ENCODE measurements around the gene TRDMT1.

TRDMT1 gene

GRCh38 chr10:17171141-17171641, 30.3 kb downstream of the TRDMT1 start:
- no peak overlapping the region for H3K4me3 ChIP-seq (ENCODE audit: low read depth, low read length)
- DNase-seq (ENCODE audit: low read depth), result no peak
- TF ChIP-seq, protein P1, sequence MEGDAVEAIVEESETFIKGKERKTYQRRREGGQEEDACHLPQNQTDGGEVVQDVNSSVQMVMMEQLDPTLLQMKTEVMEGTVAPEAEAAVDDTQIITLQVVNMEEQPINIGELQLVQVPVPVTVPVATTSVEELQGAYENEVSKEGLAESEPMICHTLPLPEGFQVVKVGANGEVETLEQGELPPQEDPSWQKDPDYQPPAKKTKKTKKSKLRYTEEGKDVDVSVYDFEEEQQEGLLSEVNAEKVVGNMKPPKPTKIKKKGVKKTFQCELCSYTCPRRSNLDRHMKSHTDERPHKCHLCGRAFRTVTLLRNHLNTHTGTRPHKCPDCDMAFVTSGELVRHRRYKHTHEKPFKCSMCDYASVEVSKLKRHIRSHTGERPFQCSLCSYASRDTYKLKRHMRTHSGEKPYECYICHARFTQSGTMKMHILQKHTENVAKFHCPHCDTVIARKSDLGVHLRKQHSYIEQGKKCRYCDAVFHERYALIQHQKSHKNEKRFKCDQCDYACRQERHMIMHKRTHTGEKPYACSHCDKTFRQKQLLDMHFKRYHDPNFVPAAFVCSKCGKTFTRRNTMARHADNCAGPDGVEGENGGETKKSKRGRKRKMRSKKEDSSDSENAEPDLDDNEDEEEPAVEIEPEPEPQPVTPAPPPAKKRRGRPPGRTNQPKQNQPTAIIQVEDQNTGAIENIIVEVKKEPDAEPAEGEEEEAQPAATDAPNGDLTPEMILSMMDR (IDR thresholded peaks at IDR 0.05; ENCODE audit: low read depth, low read length, missing control alignments), result no peak

DNA sequence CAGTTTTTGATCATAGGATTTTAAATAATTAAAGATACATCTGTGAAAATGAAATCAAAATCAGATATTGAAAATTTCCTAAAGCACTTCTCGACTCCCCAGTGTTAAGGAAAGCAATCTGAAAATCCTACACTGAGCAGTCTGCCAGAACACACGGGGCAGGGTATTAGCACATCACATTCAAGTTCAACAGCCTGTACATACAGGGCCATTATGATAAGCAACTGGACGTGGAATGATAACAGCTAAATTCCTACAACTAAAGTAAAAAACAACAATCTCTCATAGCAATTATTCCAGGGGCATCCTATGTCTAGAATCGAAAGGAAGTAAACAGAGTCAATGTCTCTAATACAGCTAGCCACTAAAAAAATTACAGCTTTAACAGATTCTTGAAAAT, 31.7 kb downstream of the TRDMT1 start:
- TF ChIP-seq, protein P1 (IDR thresholded peaks at IDR 0.05; ENCODE audit: low read depth, low read length, missing control alignments), result no peak
- no peak for DNase-seq (ENCODE audit: low read depth)
- H3K4me3 ChIP-seq (ENCODE audit: low read depth, low read length), result no peak overlapping the region

DNA sequence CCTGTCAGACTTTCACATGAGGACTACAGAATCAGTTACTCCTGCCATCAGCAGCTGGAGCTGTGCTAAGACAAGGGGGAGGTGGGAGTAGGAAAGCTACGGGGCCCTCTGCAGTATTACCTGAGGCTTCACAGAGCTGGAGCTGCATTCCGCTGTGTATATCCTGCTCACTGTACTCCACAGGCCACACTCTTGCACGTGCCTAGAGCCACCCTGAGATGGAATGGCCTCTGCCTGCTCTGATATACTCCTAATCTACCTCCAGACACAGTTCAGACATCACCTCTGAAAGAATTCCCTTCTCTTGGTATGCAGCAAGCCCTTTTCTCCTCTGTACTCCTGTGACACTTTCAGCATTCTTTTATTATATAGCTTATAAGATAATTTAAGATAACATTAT, 34.8 kb downstream of the TRDMT1 start:
- TF ChIP-seq, protein P1 (IDR thresholded peaks at IDR 0.05; ENCODE audit: low read depth, low read length, missing control alignments), result no peak
- no peak overlapping the region for H3K4me3 ChIP-seq (ENCODE audit: low read depth, low read length)
- DNase-seq (ENCODE audit: low read depth), result no peak

DNA sequence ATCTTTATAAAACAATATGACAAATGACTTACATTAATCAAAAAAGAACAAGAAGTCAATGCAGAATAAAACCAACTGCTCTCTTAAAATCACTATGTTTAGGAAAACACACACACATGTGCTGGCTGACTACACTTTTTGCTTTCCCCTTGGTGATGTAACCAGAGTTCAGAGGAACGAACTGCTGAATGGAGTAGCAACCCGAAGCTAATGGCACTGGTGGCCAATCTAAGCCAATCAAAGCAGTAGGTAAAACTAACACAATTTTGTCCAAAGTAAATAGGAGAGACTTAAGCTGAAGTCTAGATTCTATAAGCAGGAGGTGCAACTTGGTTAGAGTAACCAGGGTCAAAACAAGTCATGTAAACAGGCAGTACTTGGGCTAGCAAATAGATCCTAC, 38.6 kb downstream of the TRDMT1 start:
- DNase-seq (ENCODE audit: low read depth), result no peak
- TF ChIP-seq, protein P1 (IDR thresholded peaks at IDR 0.05; ENCODE audit: low read depth, low read length, missing control alignments), result no peak
- no peak overlapping the region for H3K4me3 ChIP-seq (ENCODE audit: low read depth, low read length)

DNA sequence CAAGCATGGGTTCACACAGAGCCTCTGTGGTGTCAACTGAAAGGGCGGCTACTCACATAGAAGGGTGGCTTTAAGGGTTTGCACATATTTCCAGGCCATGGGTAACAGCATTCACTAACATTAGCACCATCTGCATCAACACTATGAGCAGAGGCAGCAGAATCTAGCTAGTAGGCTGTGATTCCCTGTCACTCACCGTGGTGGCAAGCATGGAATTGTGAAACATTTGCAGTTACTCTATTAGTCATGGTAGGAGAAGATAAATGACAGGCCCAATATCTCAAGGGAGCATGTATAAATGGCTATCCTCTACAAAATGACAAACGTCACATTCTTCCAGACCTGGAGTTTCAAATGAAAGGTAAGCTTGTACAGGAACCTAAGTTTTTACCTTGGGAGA, 39.7 kb downstream of the TRDMT1 start:
- H3K4me3 ChIP-seq (ENCODE audit: low read depth, low read length), result no peak overlapping the region
- DNase-seq (ENCODE audit: low read depth), result no peak
- TF ChIP-seq, protein P1 (IDR thresholded peaks at IDR 0.05; ENCODE audit: low read depth, low read length, missing control alignments), result no peak

- TF ChIP-seq, protein P1 (IDR thresholded peaks at IDR 0.05; ENCODE audit: low read depth, low read length, missing control alignments), result no peak
- DNase-seq (ENCODE audit: low read depth), result no peak
- no peak overlapping the region for H3K4me3 ChIP-seq (ENCODE audit: low read depth, low read length)
Measured at GRCh38 chr10:17157024-17157423, 44.4 kb downstream of the TRDMT1 start.

DNA sequence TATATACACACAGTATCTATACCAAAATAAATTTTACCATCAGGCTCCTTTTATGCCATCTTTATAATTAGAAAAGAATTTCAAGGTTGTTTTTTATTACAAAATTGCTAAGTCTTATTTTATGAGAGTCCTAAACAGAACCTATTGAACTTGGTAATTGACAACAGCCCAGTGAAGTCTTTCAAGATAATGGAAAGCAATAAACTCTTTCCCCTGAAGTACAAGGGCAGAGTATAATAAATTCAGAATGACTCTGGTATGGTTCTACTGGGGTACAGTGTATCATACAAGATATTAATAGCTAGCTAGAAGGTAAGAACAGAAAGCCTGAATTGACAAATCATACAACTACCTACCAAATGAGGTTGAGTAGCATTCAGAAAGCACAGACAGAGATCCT, 45.6 kb downstream of the TRDMT1 start:
- no peak overlapping the region for H3K4me3 ChIP-seq (ENCODE audit: low read depth, low read length)
- TF ChIP-seq, protein P1 (IDR thresholded peaks at IDR 0.05; ENCODE audit: low read depth, low read length, missing control alignments), result no peak
- no peak for DNase-seq (ENCODE audit: low read depth)
